Measurements from ENCODE around the gene SOX8.
"Not testable (repeated sequence)": the region's sequence is repeated elsewhere in the genome, so short reads cannot be mapped to it uniquely, and the experiment has no call there.

SOX8 gene

DNA sequence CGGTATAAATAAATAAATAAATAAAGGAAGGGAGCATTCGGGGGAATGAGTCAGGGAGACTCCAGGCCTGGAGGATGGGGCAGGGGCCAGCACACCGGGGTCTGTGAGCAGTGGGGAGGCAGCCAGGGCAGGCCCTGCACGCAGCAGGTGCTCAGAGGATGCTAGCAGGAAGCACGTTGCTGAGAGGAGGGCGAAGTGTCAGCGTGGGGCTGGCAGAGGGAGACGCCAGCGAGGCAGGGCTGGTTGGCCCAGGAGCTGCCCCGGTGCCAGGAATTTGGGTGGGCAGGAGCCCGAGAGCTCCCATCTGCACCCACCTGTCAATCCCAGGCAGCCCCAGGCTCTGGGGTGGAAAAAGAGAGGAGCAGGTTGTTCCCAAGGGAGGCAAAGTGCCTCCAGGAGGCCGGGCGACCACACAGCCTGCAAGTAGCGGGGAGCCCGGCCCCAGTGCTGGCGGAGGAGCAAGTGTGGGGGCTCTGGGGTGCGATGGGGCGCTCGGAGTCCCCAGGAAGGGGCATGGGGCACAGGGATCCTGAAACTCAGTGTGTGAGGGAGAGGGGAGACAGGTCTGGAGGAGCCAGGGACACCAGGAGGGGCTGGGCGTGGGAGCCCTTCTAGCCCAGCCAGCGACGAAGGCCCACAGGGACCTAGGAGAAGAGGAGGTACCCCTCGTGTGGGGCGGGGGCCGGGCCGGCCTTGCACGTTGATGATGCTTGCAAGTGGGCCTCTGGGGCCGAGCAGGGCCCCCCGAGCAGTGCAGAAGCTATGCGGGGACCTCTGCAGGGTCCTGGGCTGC lies 28.0 kb downstream of the SOX8 start:
- no peak for DNase-seq (ENCODE audit: low spot score)

DNA sequence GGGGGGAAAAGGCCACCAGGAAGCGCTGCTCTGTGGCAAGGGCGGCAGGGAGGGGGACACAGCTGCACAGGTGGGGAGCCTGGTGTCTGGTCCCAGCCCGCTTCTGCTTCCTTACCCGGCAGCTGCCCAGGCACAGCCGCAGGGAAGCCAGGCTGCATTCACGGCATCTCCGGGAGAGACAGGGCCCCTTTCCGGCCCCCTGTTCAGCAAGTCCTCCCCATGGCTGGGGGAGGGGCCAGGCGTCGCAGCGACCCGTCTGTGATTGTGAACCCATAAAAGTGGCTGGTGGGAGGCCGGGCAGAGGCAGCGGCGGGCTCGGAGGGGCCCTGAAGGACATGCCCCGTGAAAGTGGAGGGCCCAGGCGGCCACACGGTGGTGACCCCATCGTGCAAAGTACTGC lies 28.7 kb downstream of the SOX8 start:
- no peak for DNase-seq (ENCODE audit: low spot score)

DNA sequence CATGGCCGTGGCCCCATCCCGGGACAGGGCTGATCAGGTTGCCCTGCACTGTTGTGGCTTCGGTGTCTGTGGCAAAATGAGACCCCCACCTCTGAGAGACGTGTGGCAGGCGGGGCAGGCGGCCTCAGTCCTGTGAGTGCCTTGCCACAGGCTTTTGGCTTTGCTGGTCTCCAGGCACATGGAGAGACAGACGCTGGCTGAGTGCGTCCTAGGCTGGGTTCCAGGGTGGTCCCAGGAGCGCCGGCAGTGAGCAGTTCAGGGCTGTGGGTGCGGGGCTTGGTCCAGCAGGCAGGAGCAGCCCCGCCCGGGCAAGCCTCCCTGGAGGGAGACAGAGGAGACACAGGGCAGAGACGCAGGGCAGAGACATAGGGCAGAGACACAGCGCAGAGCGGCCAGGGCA lies 29.2 kb downstream of the SOX8 start:
- DNase-seq (ENCODE audit: low spot score): no peak

DNA sequence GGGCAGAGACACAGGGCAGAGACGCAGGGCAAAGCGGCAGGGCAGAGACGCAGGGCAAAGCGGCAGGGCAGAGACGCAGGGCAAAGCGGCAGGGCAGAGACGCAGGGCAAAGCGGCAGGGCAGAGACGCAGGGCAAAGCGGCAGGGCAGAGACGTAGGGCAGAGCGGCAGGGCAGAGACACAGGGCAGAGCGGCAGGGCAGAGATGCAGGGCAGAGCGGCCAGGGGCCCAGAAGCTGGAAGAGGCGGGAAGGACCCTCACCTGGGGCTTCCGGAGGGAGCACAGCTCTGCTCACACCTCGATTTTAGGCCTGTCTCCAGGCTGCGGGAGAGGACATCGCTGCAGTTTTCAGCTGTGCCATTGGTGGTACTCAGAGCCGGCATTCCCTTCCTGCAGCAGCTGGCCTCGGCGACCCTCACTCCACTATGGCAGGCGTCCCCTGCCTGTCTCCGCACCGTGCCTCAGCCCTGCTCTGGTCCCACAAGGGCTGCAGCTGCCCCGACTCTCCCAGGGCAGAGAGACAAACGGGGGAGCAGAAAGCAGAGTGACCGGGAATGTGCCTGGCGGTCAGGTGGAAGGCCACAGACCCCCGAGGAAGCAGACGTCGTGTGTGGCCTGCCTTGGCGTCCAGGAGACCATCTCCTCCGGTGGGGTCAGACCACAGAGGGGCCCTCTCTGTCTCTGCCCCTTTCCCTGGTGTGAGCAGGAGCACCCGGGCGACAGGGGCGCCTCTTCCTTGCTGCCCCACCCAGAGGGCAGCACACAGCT lies 29.9 kb downstream of the SOX8 start:
- no peak for DNase-seq (ENCODE audit: low spot score)

DNA sequence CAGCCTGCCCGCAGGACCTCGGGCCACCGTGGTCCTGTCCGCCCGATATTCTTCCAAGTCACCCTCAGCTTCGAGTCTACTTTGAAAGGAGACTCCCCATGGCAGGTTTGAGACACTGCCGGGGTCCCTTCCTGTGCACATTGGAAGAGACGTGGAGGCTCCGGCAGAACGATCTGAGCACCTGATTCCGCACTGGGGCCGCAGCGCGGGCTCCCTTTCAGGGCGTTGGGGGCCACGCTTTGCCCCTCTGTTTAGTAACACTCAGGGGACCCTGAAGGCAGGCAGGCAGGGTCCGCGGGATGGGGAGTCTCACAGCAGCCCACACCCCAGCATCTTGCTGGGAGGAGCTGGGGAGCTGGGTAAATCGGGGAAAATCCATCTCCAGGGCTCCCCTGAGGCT lies 30.6 kb downstream of the SOX8 start:
- no peak for DNase-seq (ENCODE audit: low spot score)

DNA sequence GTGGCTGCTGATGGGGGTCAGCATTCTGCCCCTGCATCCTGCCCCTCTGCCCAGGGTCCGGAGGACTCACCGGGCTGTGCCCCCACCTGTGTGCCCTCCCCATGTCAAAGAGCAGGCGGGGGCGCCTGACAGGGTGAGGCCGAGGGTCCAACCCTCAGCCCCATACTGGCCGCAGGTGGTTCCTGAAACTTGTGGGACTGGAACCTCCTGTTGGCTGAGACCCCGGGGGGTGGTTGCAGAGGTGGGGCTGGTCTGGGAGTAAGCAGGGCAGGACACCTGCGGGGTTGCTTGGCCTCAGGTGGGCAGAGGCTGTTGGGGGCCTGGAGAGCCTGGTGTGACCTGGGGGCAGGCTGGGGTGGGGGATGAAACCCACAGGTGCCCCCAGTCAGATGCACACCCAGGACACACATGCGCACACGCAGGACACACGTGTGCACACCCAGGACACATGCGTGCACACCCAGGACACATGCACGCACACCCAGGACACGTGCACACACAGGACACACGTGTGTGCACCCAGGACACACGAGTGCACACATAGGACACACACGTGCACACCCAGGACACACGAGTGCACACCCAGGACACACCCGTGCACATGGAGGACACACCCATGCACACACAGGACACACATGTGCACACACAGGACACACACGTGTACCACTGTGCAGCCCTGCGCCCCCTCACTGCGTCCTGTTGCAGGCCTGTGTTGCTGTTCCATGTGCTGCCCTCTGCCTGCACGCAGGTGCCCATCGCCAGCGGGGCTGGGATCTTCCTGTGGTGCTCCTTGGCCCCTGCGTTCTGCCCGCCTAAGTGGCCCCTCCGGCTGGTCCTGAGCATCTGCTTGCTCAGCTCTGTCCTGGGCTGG lies 31.4 kb downstream of the SOX8 start:
- DNase-seq (ENCODE audit: low spot score): no peak

DNA sequence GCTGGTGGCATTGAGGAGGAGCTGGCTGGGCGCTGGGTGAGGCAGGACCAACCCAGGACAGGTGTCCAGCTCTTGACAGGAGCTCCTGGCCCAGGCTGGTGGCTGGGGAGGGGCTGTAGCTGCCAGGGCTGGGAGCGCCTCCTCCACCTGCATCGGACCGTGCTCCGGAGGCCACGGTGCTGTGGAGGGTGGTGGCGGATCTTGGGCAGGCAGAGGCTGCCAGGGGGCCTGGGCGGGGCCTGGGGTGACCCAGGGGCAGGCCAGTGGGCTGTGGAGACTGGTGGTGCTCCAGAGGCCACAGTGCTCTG lies 32.0 kb downstream of the SOX8 start:
- DNase-seq (ENCODE audit: low spot score): no peak

DNA sequence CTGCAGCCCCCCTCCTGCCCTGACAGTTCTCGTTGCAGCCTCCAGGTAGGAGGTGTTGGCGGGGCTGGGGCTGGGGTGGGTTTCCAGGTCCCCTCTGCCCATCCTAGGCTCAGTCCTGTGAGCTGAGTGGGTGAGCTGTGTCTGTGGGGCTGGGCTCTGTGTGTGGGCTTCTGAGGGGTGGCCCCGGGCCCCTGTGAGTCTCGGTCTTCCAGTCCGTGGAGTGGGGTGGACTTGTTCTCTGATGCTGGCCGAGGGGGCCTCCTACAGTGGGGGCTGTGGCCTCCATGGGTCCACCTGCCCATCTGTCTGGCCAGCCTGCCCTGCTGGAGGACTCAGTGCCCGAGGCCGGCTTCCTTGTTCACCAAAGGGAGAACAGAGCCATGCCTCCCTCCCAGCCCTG lies 32.7 kb downstream of the SOX8 start:
- DNase-seq (ENCODE audit: low spot score): no peak

DNA sequence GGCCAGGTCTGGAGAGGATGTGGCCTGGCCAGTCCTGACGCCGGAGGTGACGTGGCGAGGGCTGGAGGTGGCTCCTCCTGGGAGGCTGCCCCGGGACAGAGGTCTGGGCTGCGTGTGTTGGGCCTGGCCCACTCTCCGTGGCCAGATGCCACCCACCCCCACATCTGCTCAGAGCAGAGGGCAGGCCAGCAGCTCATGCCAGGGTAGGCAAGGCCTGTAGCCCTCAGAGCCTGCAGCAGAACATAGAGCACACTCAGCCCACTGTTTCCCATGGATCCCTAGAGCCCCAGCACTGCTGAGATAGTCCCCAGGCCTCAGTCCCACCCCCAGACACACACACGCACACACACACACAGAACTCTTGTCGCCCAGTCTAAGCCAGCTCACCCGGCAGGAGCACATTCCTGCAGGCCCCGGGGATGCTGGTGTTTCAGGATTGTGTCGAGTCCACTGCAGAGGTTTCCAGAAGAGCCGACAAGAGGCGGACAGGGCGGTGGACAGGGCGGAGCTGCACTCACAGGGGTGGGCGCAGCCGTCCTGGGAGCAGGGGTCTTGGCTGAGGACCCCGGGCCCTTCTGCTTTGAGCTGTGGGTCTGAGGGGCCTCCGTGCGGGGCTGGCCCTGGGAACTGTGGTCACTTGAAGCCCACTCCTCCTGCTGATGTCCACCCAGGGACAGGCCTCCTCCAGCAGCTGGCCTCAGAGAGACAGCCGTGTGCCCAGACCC lies 33.4 kb downstream of the SOX8 start:
- DNase-seq (ENCODE audit: low spot score): no peak

DNA sequence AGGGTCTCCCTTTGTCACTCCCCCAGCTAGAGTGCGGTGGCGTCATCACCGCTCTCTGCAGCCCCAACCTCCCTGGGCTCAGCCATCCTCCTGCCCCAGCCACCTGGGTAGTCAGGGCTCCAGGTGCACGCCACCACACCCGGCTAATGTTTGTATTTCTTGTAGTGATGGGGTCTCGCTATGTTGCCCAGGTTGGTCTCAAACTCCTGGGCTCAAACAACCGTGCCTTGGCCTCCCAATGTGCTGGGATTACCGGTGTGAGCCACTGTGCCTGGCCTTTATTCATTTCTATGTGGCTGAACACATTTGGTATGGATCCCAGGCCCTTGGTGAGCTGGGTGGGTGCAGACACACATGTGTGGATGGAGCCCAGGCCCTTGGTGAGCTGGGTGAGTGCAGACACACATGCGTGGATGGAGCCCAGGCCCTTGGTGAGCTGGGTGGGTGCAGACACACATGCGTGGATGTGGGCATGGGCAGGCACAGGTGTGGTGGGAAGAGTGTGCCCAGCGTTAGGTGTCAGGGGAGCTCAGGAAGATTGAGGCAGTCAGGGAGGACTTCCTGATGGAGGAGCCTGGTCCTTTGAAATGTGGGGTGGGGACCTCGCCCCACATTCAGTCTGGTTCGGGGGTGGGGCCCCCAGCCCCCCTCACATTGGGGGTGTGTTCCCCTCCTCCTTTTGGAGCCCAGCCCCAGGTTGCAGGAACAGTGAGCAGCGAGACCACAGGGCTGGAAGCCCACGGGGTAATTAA lies 37.1 kb downstream of the SOX8 start:
- DNase-seq (ENCODE audit: low spot score): no peak

DNA sequence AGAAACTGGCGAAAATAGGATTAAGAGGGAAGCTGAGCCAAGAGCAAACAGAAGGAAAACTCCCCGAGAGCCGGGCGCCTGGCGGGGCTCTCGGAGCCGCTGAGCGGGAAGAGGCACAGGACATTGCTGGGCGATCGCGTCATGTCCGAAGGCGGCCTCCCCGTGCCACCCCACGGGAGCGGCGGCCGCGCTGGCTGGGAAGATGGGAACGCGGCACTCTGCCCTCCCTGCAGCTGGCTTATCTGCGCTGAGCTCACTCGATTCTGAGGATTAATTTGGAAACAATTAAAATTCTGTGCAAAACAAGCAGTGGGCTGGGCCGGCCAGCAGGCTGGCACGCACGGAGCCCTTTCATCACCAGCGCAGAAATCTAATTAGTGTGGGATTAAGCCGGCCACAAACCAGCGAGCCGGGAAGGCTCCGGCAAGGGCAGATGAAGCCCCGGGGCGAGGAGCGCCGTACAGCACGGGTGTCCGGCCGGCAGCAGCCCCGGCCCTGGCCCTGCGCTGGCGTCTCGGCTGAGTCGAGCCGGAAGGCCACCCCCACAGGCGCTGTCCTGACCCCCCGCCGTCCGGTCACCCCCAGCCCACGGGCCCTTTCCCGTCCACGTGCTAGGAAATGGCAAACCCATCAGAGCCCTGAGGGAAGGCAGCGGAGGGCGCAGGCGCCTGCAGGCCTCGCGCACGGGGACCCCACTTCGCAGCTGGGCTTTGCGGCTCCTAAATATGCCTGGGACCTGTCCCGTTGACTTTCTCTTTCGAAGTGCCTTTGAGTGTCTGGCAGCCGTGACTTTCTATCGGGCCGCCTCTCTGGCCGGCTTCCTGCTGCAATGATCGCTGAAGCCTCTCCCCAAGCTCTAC lies 37.9 kb downstream of the SOX8 start:
- DNase-seq (ENCODE audit: low spot score): no peak

DNA sequence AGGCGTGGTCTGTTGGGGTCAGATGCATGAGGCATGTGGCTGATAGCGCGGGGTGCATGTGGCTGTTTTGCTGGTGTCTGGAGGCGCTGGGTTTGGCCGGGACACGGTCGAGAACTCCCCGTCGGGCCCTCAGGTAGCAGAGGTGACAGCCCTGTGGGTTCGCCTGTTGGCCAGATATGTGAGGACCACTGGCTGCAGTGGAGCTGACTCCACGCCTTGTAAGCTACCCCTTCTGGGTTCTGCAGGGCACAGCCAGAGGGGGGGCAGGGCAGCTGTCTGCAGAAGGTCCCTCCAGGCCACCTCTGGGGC lies 38.5 kb downstream of the SOX8 start:
- no peak for DNase-seq (ENCODE audit: low spot score)

DNA sequence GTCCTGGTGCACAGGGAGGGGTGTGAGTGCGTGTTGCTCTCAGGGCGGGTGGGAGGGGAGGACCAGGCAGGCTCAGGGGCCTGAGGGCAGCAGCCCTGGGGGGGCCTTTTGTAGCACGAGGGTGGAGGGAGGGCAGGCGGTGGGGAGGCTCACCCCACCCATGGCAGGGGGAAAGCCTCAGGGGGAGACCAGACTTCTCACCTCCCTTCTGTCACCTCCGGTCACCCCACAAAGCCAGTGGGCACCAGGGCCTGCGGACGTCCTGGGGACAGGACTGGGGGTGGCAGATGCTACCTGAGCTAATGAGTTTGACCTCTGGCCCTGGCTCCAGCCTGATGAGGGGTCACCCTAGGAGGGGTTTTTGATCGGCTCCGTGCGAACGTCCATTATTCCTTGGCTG lies 39.0 kb downstream of the SOX8 start:
- DNase-seq (ENCODE audit: low spot score): no peak

DNA sequence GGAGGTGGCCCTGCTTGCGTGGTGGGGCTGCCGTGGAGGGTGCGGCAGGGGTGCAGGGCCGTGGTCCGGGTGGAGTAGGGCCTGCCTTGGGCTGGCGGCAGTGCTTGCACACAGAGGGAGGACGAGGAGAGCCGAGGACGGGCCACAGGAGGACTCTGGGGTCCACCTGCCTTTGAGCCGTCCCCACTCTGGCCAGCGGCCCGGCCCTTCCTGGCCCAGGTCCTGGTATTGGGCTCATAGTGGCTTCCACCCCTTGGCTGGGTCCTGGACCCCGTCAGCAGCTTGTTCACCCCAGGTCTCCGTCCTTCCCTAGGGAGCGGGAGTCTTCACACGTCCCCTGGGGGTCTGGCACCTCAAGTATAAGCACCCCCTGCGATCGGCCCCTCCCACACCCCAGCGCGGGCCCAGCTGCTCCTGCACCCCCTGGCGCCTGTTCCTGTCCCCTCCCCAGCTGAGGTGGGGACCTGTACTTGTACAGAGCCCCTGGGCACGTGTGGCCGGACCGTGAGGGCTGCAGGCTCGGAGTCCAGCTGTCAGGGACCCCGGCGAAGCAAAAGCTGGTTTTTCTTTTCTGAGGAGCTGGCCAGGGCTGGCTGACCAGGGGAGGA lies 40.1 kb downstream of the SOX8 start:
- DNase-seq (ENCODE audit: low spot score): no peak

DNA sequence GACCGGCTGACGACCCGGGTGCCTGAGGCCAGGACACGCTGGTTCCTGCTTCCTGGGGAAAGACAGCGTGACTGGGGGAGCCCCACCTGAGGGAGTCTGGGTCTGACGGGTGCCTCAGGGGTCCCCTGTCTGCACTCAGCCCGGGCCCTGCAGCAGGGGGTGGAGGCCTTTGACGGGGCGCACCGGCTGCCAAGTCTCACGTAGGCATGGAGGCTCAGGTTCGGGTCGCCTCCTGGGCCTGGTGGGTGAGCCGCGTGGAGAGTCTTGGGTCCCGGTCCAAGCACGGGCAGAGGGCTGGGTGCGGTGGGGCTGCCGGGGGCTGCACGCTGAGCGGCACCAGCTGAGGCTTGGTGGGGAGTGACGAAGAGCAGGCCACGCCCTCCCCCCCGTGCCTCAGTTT lies 40.9 kb downstream of the SOX8 start:
- no peak for DNase-seq (ENCODE audit: low spot score)

DNA sequence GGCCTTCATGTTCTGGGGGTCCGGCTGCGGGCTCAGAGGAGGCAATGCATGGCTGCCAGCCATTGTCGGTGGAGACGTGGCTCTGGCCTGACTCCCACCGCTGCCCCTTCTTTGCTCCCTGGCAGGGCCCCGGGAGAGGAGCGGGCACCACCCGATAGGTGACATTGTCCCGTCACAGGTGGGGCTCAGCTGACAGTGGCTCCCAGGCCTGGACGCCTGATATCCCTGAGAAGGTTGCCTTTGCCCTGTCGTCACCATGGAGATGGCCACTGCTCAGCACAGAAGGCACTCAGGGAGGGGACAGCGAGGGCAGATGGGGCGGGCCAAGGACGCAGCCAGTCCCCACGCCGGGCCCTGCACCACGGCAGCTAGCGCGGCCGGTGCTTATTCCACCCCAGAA lies 42.6 kb downstream of the SOX8 start:
- no peak for DNase-seq (ENCODE audit: low spot score)

DNA sequence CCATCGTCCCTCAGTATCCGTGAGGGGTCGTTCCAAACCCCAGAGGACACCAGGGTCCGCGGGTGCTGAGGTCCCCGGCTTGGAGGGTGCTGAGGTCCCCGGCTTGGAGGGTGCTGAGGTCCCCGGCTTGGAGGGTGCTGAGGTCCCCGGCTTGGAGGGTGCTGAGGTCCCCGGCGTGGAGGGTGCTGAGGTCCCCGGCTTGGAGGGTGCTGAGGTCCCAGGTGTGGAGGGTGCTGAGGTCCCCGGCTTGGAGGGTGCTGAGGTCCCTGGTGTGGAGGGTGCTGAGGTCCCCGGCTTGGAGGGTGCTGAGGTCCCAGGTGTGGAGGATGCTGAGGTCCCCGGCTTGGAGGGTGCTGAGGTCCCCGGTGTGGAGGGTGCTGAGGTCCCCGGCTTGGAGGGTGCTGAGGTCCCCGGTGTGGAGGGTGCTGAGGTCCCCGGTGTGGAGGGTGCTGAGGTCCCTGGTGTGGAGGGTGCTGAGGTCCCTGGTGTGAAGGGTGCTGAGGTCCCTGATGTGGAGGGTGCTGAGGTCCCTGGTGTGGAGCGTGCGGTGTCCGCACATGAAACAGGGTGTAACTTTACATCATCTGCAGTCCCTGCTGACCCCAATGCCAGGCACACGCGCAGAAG lies 43.7 kb downstream of the SOX8 start:
- DNase-seq (ENCODE audit: low spot score): not testable (repeated sequence)

DNA sequence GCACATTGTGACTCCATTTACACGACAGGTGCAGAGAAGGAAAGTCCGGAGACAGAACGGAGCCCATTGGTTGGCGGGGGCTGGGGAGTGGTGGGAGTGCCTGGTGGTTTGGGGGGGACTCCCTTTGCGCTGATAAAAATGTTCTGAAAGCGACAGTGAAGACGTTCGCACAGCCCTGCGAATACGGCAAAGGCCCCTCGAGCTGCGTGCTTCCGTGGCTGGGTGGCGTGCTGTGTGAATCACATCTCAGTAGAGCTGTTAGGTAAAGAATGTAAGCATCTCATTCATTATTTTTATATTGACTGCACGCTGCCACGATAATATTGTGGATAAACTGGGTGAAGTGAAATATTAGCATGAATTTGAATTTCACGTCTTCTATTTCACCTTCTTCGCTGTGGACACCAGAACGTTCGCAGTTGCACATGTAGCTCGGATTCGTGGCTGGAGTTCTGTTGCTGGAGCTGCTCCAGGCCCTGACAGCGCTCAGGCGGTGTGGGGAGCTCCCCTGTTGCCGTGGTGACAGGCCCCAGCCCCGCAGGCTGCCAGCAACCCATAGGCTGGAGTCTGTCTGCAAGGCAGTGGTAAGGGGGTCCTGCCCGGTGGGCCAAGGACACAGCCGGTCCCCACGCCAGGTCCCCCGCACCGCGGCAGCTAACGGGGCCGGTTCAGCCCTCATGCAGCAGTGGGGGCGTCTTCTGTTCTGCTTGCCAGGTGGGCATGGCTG lies 44.6 kb downstream of the SOX8 start:
- DNase-seq (ENCODE audit: low spot score): no peak
